Upper lobe of right lung (tissue), 1 donor: ENCODE data around the gene TEX53. TPM values are rescaled to one million over a fixed set of nuclear protein-coding genes. Genes with fewer than 3 reads are reported as not detected.
A peak's percentile ranks its signal among the peaks of the same experiment; 100 is the strongest.

Experiments used
- ATAC-seq: fragments of 200-7000 bp; cut with Tn5 transposase; one replicate; pipeline ENCODE4 v1.9.1; 2020; ENCODE audit warnings: mild to moderate bottlenecking, moderate library complexity
- DNase-seq: peaks from one replicate; pipeline ENCODE4 v3.0.0-alpha.2; 2020
- H3K27ac ChIP-seq: fragments of 200-600 bp; one replicate; pipeline ENCODE4 v1.8.0; 2022
- H3K27me3 ChIP-seq: fragments of 200-600 bp; one replicate; pipeline ENCODE4 v1.8.0; 2022; ENCODE audit warnings: mild to moderate bottlenecking
- H3K36me3 ChIP-seq: fragments of 200-600 bp; one replicate; pipeline ENCODE4 v1.8.0; 2022
- H3K4me1 ChIP-seq: fragments of 200-600 bp; one replicate; pipeline ENCODE4 v1.8.0; 2022
- H3K4me3 ChIP-seq: fragments of 200-600 bp; one replicate; pipeline ENCODE4 v1.8.0; 2022; ENCODE audit warnings: mild to moderate bottlenecking
- H3K9me3 ChIP-seq: fragments of 200-600 bp; one replicate; pipeline ENCODE4 v1.8.0; 2022
- CTCF ChIP-seq: fragments of 200-600 bp; IDR thresholded peaks from one replicate; pipeline ENCODE4 v1.8.0; 2022; ENCODE audit warnings: antibody characterized with exemption
- intact Hi-C: fragments of 100-400 bp; cut with DNase I; formaldehyde crosslinking; loops from one replicate; pipeline ENCODE4 v1.11.0; 2022
- total RNA-seq: library from RNA; stranded (reverse); fragmentation: NEBNext Ultra II Directional; extraction: Animal tissue kit (Norgen Biotek cat#: 25700); gene quantifications from one replicate; pipeline ENCODE4 v1.2.1, GENCODE V29; 2021
- donor health status: DM: no; HTN: yes; CAD: no; lungs with severe emphysema.

Gene TEX53
- total RNA-seq, 1 donor from 2014 or later: not detected

GRCh38 chr9:114666851-114667250 lies 9.2 kb upstream of the TEX53 start:
- Histone ChIP-seq H3K36me3 (no peaks in the 10 kb centered on the region), H3K27ac (no peak overlapping the region), H3K4me3 (no peak overlapping the region), H3K27me3 (no peaks in the 10 kb centered on the region), H3K4me1 (no peaks in the 10 kb centered on the region), H3K9me3 (no peaks in the 10 kb centered on the region)
- TF ChIP-seq CTCF: no peak
- intact Hi-C loops: no loop called here
- ATAC-seq (peak; percentile 32), DNase-seq (no peak)

GRCh38 chr9:114666401-114666800 lies 8.8 kb upstream of the TEX53 start:
- H3K9me3 ChIP-seq: no peaks in the 10 kb centered on the region
- DNase-seq (no peak), ATAC-seq (no peak)
- H3K4me3 ChIP-seq: no peak overlapping the region
- TF ChIP-seq CTCF: no peak
- no peaks in the 10 kb centered on the region for H3K4me1 ChIP-seq
- H3K27me3 ChIP-seq: no peaks in the 10 kb centered on the region
- H3K36me3 ChIP-seq: no peaks in the 10 kb centered on the region
- no peak overlapping the region for H3K27ac ChIP-seq
- intact Hi-C loops: no loop called here

- no peaks in the 10 kb centered on the region for H3K36me3 ChIP-seq
- intact Hi-C loops: no loop called here
- no peaks in the 10 kb centered on the region for H3K27me3 ChIP-seq
- no peak overlapping the region for H3K4me3 ChIP-seq
- TF ChIP-seq CTCF: no peak
- H3K27ac ChIP-seq: no peak overlapping the region
- ATAC-seq: no peak
- H3K4me1 ChIP-seq: no peaks in the 10 kb centered on the region
- no peak for DNase-seq
- H3K9me3 ChIP-seq: no peaks in the 10 kb centered on the region
Observed at GRCh38 chr9:114664181-114664580, 6.6 kb upstream of the TEX53 start.

- Histone ChIP-seq H3K27me3 (no peaks in the 10 kb centered on the region), H3K4me1 (no peaks in the 10 kb centered on the region), H3K4me3 (no peak overlapping the region), H3K9me3 (no peaks in the 10 kb centered on the region), H3K36me3 (no peaks in the 10 kb centered on the region), H3K27ac (no peak overlapping the region)
- DNase-seq (no peak), ATAC-seq (peak; percentile 90)
- intact Hi-C loops: no loop called here
- peak; percentile 81 for TF ChIP-seq CTCF
Observed at GRCh38 chr9:114662081-114662989, 4.7 kb upstream of the TEX53 start.

- Histone ChIP-seq H3K27ac (no peak overlapping the region), H3K36me3 (no peaks in the 10 kb centered on the region), H3K4me1 (no peaks in the 10 kb centered on the region), H3K9me3 (no peaks in the 10 kb centered on the region), H3K4me3 (no peak overlapping the region), H3K27me3 (no peaks in the 10 kb centered on the region)
- DNase-seq (no peak), ATAC-seq (no peak)
- intact Hi-C loops: loop anchor here (5.0 to 10.0 kb wide), 2 partner anchors 162 to 249 kb away; no protein-coding TSS in a partner anchor
- TF ChIP-seq CTCF: no peak
Observed at GRCh38 chr9:114656301-114656700, 1.3 kb downstream of the TEX53 start.
